ENCODE data around the gene AKR1B1. TPM values are rescaled to one million over a fixed set of nuclear protein-coding genes. Genes with fewer than 3 reads are reported as not detected.

The AKR1B1 gene
- total RNA-seq, 1 donor from 2014 or later, result 61.8 TPM

GRCh38 chr7:134459981-134460380, 1.1 kb upstream of the AKR1B1 start:
- Mint-ChIP-seq H3K9me3 (ENCODE audit: unreplicated experiment) (peaks cover 10% of the 10 kb centered on the region), H3K27me3 (ENCODE audit: unreplicated experiment) (no peaks in the 10 kb centered on the region), H3K4me1 (ENCODE audit: unreplicated experiment) (peaks cover 24% of the 10 kb centered on the region), H3K4me3 (ENCODE audit: unreplicated experiment) (no peak overlapping the region), H3K27ac (ENCODE audit: unreplicated experiment) (no peak overlapping the region), H3K36me3 (ENCODE audit: unreplicated experiment) (peaks cover 2% of the 10 kb centered on the region)
- TF ChIP-seq CTCF (IDR thresholded peaks at IDR 0.05), result no peak
- no peak for DNase-seq (ENCODE audit: extremely low spot score, unreplicated experiment)

- Mint-ChIP-seq H3K9me3 (ENCODE audit: unreplicated experiment) (no peaks in the 10 kb centered on the region), H3K4me1 (ENCODE audit: unreplicated experiment) (peaks cover 27% of the 10 kb centered on the region), H3K27ac (ENCODE audit: unreplicated experiment) (peak overlapping the region; percentile 57), H3K27me3 (ENCODE audit: unreplicated experiment) (no peaks in the 10 kb centered on the region), H3K36me3 (ENCODE audit: unreplicated experiment) (no peaks in the 10 kb centered on the region), H3K4me3 (ENCODE audit: unreplicated experiment) (peak overlapping the region; percentile 85)
- peak; percentile 44 for TF ChIP-seq CTCF (IDR thresholded peaks at IDR 0.05)
- DNase-seq (ENCODE audit: extremely low spot score, unreplicated experiment), result no peak
Observed at GRCh38 chr7:134458341-134458805, 527 bp downstream of the AKR1B1 start.

- Mint-ChIP-seq H3K4me1 (ENCODE audit: unreplicated experiment) (peaks cover 30% of the 10 kb centered on the region), H3K4me3 (ENCODE audit: unreplicated experiment) (peak overlapping the region; percentile 66), H3K36me3 (ENCODE audit: unreplicated experiment) (no peaks in the 10 kb centered on the region), H3K27ac (ENCODE audit: unreplicated experiment) (no peak overlapping the region), H3K27me3 (ENCODE audit: unreplicated experiment) (no peaks in the 10 kb centered on the region), H3K9me3 (ENCODE audit: unreplicated experiment) (no peaks in the 10 kb centered on the region)
- DNase-seq (ENCODE audit: extremely low spot score, unreplicated experiment), result no peak
- TF ChIP-seq CTCF (IDR thresholded peaks at IDR 0.05), result no peak
Observed at GRCh38 chr7:134457210-134457609, 1.7 kb downstream of the AKR1B1 start.

GRCh38 chr7:134454277-134454676, 4.6 kb downstream of the AKR1B1 start:
- Mint-ChIP-seq H3K4me1 (ENCODE audit: unreplicated experiment) (peaks cover 28% of the 10 kb centered on the region), H3K27ac (ENCODE audit: unreplicated experiment) (no peak overlapping the region), H3K27me3 (ENCODE audit: unreplicated experiment) (no peaks in the 10 kb centered on the region), H3K4me3 (ENCODE audit: unreplicated experiment) (no peak overlapping the region), H3K9me3 (ENCODE audit: unreplicated experiment) (no peaks in the 10 kb centered on the region), H3K36me3 (ENCODE audit: unreplicated experiment) (peaks cover 3% of the 10 kb centered on the region)
- TF ChIP-seq CTCF (IDR thresholded peaks at IDR 0.05), result no peak
- no peak for DNase-seq (ENCODE audit: extremely low spot score, unreplicated experiment)

GRCh38 chr7:134453518-134453917, 5.4 kb downstream of the AKR1B1 start:
- Mint-ChIP-seq H3K27ac (ENCODE audit: unreplicated experiment) (no peak overlapping the region), H3K27me3 (ENCODE audit: unreplicated experiment) (no peaks in the 10 kb centered on the region), H3K4me1 (ENCODE audit: unreplicated experiment) (peaks cover 33% of the 10 kb centered on the region), H3K4me3 (ENCODE audit: unreplicated experiment) (no peak overlapping the region), H3K9me3 (ENCODE audit: unreplicated experiment) (no peaks in the 10 kb centered on the region), H3K36me3 (ENCODE audit: unreplicated experiment) (peaks cover 8% of the 10 kb centered on the region)
- DNase-seq (ENCODE audit: extremely low spot score, unreplicated experiment), result no peak
- no peak for TF ChIP-seq CTCF (IDR thresholded peaks at IDR 0.05)
